ENCODE measurements around the gene HPS4.

GRCh38 chr22:26517429-26517828 is 33.8 kb upstream of the HPS4 start:
- TF ChIP-seq REST (IDR thresholded peaks at IDR 0.05) (no peak), MAX (IDR thresholded peaks at IDR 0.05) (no peak), PHF8 (IDR thresholded peaks at IDR 0.05; ENCODE audit: borderline replicate concordance, low read depth) (no peak), SMC3 (IDR thresholded peaks at IDR 0.05) (no peak), CTCF (IDR thresholded peaks at IDR 0.05) (no peak), USF2 (IDR thresholded peaks at IDR 0.05) (no peak), RNF2 (IDR thresholded peaks at IDR 0.05; ENCODE audit: borderline replicate concordance, low read depth) (no peak), CEBPB (IDR thresholded peaks at IDR 0.05) (peak; percentile 37 to 50; a peak in 3 of 4 replicates), ATOH8 (CRISPR knock-in tag; IDR thresholded peaks at IDR 0.05; ENCODE audit: low read depth) (no peak), NFE2L2 (conservative IDR thresholded peaks at IDR 0.05; ENCODE audit: low read length) (no peak), CBX2 (IDR thresholded peaks at IDR 0.05; ENCODE audit: borderline replicate concordance, low read depth) (no peak), HMGXB4 (CRISPR knock-in tag; IDR thresholded peaks at IDR 0.05; ENCODE audit: borderline replicate concordance) (no peak), JUNB (IDR thresholded peaks at IDR 0.05) (no peak), ESRRA (IDR thresholded peaks at IDR 0.05; ENCODE audit: borderline replicate concordance, low read length) (no peak)

Measured in A549 (cell line).